GM12872 (cell line): Measurements from ENCODE around the gene STING1.

Experiments
- CTCF ChIP-seq: IDR thresholded peaks from 3 replicates; pipeline ENCODE4 v1.5.1; 2011; ENCODE audit warnings: low read depth, mild to moderate bottlenecking, low read length, moderate library complexity; ENCODE audit not compliant: insufficient read depth

Gene STING1

GRCh38 chr5:139445325-139446170 is 37.0 kb downstream of the STING1 start:
- no peak for TF ChIP-seq CTCF

GRCh38 chr5:139443831-139444453 is 38.6 kb downstream of the STING1 start:
- no peak for TF ChIP-seq CTCF

- no peak for TF ChIP-seq CTCF
Measured at GRCh38 chr5:139439013-139439903, 43.3 kb downstream of the STING1 start, which contains the start of gene DNAJC18. DNAJC18 (minus strand) TSS chr5:139439525; CDS start chr5:139439445, 80 bp downstream.

- TF ChIP-seq CTCF, result no peak
Measured at GRCh38 chr5:139438707-139439012, 43.9 kb downstream of the STING1 start.

- TF ChIP-seq CTCF, result no peak
Measured at GRCh38 chr5:139435676-139436075, 46.9 kb downstream of the STING1 start.

- TF ChIP-seq CTCF, result no peak
Measured at GRCh38 chr5:139431706-139432105, 50.9 kb downstream of the STING1 start.

GRCh38 chr5:139430015-139430414 is 52.5 kb downstream of the STING1 start:
- TF ChIP-seq CTCF, result no peak
